PFSK-1 (cell line): Measurements from ENCODE around the gene FGGY.

Source experiments
- POLR2AphosphoS5 ChIP-seq: IDR thresholded peaks from 2 replicates; pipeline ENCODE4 v1.6.1; 2012; ENCODE audit warnings: low read depth, mild to moderate bottlenecking, control low read depth, low read length, moderate library complexity
- REST ChIP-seq, 2 experiments: IDR thresholded peaks; 2 replicates each; pipeline versions ENCODE4 v1.6.1 to v1.8.0; 2011 to 2012; ENCODE audit warnings: low read depth in 2 of 2, low read length in 2 of 2, control low read depth in 1 of 2, inconsistent platforms in 1 of 2, mild to moderate bottlenecking in 1 of 2, moderate library complexity in 1 of 2; ENCODE audit not compliant: insufficient read depth in 1 of 2
- TAF1 ChIP-seq: IDR thresholded peaks from 2 replicates; pipeline ENCODE4 v1.6.1; 2012; ENCODE audit warnings: low read length, control low read depth, borderline replicate concordance; ENCODE audit not compliant: insufficient read depth

GRCh38 chr1:59266180-59266926, 30.5 kb upstream of the FGGY start:
- no peak for TF ChIP-seq REST (IDR thresholded peaks at IDR 0.05; ENCODE audit: insufficient read depth in 1 of 2, low read depth in 2 of 2, low read length in 2 of 2)
- TF ChIP-seq POLR2AphosphoS5: no peak
- no peak for TF ChIP-seq TAF1
